LNCaP clone FGC (cell line): ENCODE measurements around the gene CMIP.

Experiments used
- DNase-seq: peaks from one replicate; pipeline ENCODE4 v3.0.0-alpha.2; 2011; ENCODE audit warnings: low read depth
- H3K4me3 ChIP-seq: 2 replicates; pipeline ENCODE4 v1.5.1; 2011; ENCODE audit warnings: mild to moderate bottlenecking, low read depth, low read length, control low read depth
- CTCF ChIP-seq: IDR thresholded peaks from 2 replicates; pipeline ENCODE4 v1.5.1; 2012; ENCODE audit warnings: mild to moderate bottlenecking; ENCODE audit not compliant: control insufficient read depth, insufficient read depth; ENCODE audit errors: extremely low read depth

Gene CMIP

GRCh38 chr16:81514568-81515258, 70.1 kb downstream of the CMIP start:
- no peak overlapping the region for H3K4me3 ChIP-seq
- no peak for TF ChIP-seq CTCF
- no peak for DNase-seq

- DNase-seq = no peak
- TF ChIP-seq CTCF = no peak
- H3K4me3 ChIP-seq = no peak overlapping the region
Measured at GRCh38 chr16:81515281-81515680, 70.7 kb downstream of the CMIP start.

GRCh38 chr16:81515721-81516120, 71.1 kb downstream of the CMIP start:
- no peak for DNase-seq
- TF ChIP-seq CTCF = no peak
- H3K4me3 ChIP-seq = no peak overlapping the region

GRCh38 chr16:81516478-81517149, 72.0 kb downstream of the CMIP start:
- no peak for TF ChIP-seq CTCF
- H3K4me3 ChIP-seq = no peak overlapping the region
- DNase-seq = no peak

- no peak for TF ChIP-seq CTCF
- no peak for DNase-seq
- no peak overlapping the region for H3K4me3 ChIP-seq
Measured at GRCh38 chr16:81517150-81517499, 72.5 kb downstream of the CMIP start.

GRCh38 chr16:81517629-81518438, 73.2 kb downstream of the CMIP start:
- no peak overlapping the region for H3K4me3 ChIP-seq
- no peak for TF ChIP-seq CTCF
- DNase-seq = no peak
